HL-60 (cell line): ENCODE measurements around the gene MGAT4C.

ENCODE experiments used
- SPI1 ChIP-seq: IDR thresholded peaks from 2 replicates; pipeline ENCODE4 v1.6.1; 2012; ENCODE audit warnings: low read depth, mild to moderate bottlenecking, borderline replicate concordance
- TF ChIP-seq, protein P1 (sequence below): IDR thresholded peaks from one replicate; pipeline ENCODE4 v1.5.1; 2011; ENCODE audit warnings: low read length, control low read depth, inconsistent platforms; ENCODE audit not compliant: insufficient read depth
- TF ChIP-seq, protein P2 (sequence below): IDR thresholded peaks from 2 replicates; pipeline ENCODE4 v1.6.1; 2012; ENCODE audit warnings: low read depth; ENCODE audit not compliant: insufficient replicate concordance

DNA sequence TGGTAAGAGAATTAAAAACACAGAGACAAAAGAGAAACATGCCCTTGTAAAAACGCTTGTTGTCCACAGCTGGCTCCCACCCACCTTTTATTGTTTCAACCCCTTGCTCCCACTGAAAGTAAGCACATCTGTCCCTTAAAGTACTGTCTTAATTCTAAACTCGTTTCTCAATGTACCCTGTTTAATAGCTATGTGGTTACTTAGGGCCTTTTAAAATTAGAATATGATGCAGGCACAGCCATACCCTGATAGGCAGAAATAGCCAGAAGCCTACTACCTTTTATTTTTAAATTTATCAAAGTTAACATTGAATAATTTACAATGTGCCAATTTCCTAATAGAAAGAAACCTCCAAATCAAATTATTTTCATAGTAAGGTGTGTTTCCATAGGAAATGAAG lies 4.0 kb upstream of the MGAT4C start:
- TF ChIP-seq, protein P1, sequence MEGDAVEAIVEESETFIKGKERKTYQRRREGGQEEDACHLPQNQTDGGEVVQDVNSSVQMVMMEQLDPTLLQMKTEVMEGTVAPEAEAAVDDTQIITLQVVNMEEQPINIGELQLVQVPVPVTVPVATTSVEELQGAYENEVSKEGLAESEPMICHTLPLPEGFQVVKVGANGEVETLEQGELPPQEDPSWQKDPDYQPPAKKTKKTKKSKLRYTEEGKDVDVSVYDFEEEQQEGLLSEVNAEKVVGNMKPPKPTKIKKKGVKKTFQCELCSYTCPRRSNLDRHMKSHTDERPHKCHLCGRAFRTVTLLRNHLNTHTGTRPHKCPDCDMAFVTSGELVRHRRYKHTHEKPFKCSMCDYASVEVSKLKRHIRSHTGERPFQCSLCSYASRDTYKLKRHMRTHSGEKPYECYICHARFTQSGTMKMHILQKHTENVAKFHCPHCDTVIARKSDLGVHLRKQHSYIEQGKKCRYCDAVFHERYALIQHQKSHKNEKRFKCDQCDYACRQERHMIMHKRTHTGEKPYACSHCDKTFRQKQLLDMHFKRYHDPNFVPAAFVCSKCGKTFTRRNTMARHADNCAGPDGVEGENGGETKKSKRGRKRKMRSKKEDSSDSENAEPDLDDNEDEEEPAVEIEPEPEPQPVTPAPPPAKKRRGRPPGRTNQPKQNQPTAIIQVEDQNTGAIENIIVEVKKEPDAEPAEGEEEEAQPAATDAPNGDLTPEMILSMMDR, result no peak
- TF ChIP-seq SPI1, result no peak
- TF ChIP-seq, protein P2, sequence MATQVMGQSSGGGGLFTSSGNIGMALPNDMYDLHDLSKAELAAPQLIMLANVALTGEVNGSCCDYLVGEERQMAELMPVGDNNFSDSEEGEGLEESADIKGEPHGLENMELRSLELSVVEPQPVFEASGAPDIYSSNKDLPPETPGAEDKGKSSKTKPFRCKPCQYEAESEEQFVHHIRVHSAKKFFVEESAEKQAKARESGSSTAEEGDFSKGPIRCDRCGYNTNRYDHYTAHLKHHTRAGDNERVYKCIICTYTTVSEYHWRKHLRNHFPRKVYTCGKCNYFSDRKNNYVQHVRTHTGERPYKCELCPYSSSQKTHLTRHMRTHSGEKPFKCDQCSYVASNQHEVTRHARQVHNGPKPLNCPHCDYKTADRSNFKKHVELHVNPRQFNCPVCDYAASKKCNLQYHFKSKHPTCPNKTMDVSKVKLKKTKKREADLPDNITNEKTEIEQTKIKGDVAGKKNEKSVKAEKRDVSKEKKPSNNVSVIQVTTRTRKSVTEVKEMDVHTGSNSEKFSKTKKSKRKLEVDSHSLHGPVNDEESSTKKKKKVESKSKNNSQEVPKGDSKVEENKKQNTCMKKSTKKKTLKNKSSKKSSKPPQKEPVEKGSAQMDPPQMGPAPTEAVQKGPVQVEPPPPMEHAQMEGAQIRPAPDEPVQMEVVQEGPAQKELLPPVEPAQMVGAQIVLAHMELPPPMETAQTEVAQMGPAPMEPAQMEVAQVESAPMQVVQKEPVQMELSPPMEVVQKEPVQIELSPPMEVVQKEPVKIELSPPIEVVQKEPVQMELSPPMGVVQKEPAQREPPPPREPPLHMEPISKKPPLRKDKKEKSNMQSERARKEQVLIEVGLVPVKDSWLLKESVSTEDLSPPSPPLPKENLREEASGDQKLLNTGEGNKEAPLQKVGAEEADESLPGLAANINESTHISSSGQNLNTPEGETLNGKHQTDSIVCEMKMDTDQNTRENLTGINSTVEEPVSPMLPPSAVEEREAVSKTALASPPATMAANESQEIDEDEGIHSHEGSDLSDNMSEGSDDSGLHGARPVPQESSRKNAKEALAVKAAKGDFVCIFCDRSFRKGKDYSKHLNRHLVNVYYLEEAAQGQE, result no peak
